CD4-positive, alpha-beta memory T cell (primary cell): ENCODE results near the gene ANKRD11. TPM values are rescaled to one million over a fixed set of nuclear protein-coding genes. Genes with fewer than 3 reads are reported as not detected.
A peak's percentile ranks its signal among the peaks of the same experiment; 100 is the strongest.

Source experiments
- CTCF ChIA-PET: fragments of 350-600 bp; sonication (Branson Sonifier 250); formaldehyde crosslinking; loops from one replicate; lab custom pipeline; 2021; ENCODE audit warnings: inconsistent platforms; ENCODE audit not compliant: partially characterized antibody; lab: Charles Lee
- POLR2A ChIA-PET: fragments of 350-600 bp; sonication (Branson Sonifier 250); formaldehyde crosslinking; loops from one replicate; lab custom pipeline; 2021; ENCODE audit not compliant: partially characterized antibody; lab: Charles Lee
- DNase-seq, 5 donors: peaks; one replicate each; pipeline versions ENCODE4 v3.0.0 to v3.0.0-alpha.2; 2020 to 2022; ENCODE audit warnings: mixed read lengths in 1 of 5
- H3K27ac ChIP-seq: one replicate; pipeline ENCODE4 v1.7.0; 2013; ENCODE audit warnings: low read depth, low read length
- H3K27me3 ChIP-seq: 2 replicates; pipeline ENCODE4 v1.7.0; 2013; ENCODE audit warnings: mild to moderate bottlenecking, low read length, moderate library complexity; ENCODE audit not compliant: insufficient read depth
- H3K36me3 ChIP-seq: 2 replicates; pipeline ENCODE4 v1.7.0; 2013; ENCODE audit warnings: mild to moderate bottlenecking, low read length, moderate library complexity; ENCODE audit not compliant: insufficient read depth
- H3K4me1 ChIP-seq: 2 replicates; pipeline ENCODE4 v1.7.0; 2013; ENCODE audit warnings: mild to moderate bottlenecking, low read length, moderate library complexity; ENCODE audit not compliant: insufficient read depth
- H3K4me3 ChIP-seq, 2 donors: one replicate each; pipeline ENCODE4 v1.7.0; 2013; ENCODE audit warnings: low read length in 2 of 2, mild to moderate bottlenecking in 1 of 2
- H3K9me3 ChIP-seq, 2 donors: one replicate each; pipeline ENCODE4 v1.7.0; 2013; ENCODE audit warnings: low read length in 2 of 2, control low read depth in 1 of 2; ENCODE audit not compliant: control insufficient read depth in 1 of 2
- H3K27ac Mint-ChIP-seq, 7 donors: one replicate each; pipeline ENCODE4 v1.8.0; 2020 to 2021; ENCODE audit warnings: mixed read lengths in 7 of 7, mild to moderate bottlenecking in 6 of 7, inconsistent platforms in 3 of 7, moderate library complexity in 3 of 7
- H3K27me3 Mint-ChIP-seq, 2 donors: one replicate each; pipeline ENCODE4 v1.8.0; 2020 to 2021; ENCODE audit warnings: mixed read lengths in 2 of 2
- H3K36me3 Mint-ChIP-seq, 2 donors: one replicate each; pipeline ENCODE4 v1.8.0; 2020 to 2021; ENCODE audit warnings: mixed read lengths in 2 of 2, inconsistent platforms in 1 of 2, mild to moderate bottlenecking in 1 of 2
- H3K4me1 Mint-ChIP-seq, 4 donors: one replicate each; pipeline ENCODE4 v1.8.0; 2020 to 2021; ENCODE audit warnings: mixed read lengths in 4 of 4, mild to moderate bottlenecking in 1 of 4
- H3K4me3 Mint-ChIP-seq, 8 donors: one replicate each; pipeline ENCODE4 v1.8.0; 2020 to 2021; ENCODE audit warnings: mixed read lengths in 8 of 8, mild to moderate bottlenecking in 7 of 8, moderate library complexity in 6 of 8, inconsistent platforms in 3 of 8
- H3K9me3 Mint-ChIP-seq, 8 donors: one replicate each; pipeline ENCODE4 v1.8.0; 2020 to 2021; ENCODE audit warnings: mixed read lengths in 8 of 8, mild to moderate bottlenecking in 5 of 8, inconsistent platforms in 3 of 8, moderate library complexity in 1 of 8
- intact Hi-C: fragments of 100-400 bp; cut with micrococcal nuclease; formaldehyde crosslinking; loops from one replicate; pipeline ENCODE4 v1.15.1; 2023
- polyA plus RNA-seq, 2 donors: library from polyadenylated mRNA; unstranded; fragments of 300-500 nt; fragmentation: Illumina TruSeq; gene quantifications; one replicate each; pipeline ENCODE4 v1.2.3, GENCODE V29; 2021
- total RNA-seq, 2 experiments: library from RNA; stranded (reverse); gene quantifications; one replicate each; pipeline ENCODE4 v1.2.3, GENCODE V29; 2021

The ANKRD11 gene
- total and polyA plus RNA-seq, 4 experiments from 2014 or later: 3.9 to 246 (median 140) TPM

DNA sequence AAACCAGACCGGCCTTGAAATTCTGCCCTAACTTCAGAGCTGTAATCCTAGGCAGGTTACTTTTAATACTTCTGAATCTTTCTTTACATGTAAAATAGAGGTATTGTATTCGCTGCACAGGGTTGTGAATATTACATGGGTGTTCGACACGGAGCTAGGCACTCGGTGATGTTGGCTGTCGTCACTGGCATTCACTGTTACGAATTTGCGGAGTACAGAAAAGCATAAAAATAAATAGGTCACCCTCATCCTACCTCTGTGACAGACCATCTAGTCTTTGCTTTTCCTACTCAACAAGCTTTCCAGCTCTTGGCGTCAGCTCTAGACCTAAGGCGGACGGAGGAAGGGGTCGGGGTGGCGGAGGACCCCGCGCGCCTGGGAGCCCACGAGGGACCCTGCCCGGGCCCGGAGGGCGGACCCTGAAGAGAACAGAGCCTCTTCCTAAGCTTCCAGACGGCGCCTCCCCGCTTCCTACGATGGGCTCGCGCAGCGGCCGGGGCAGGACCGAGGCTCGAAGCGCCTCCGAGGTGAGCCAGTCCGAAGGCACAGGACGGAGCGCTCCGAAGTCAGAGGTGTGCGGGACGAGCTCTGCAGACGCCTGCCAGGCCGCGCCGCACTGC is 17.0 kb upstream of the ANKRD11 start:
- Histone ChIP-seq H3K27ac (peak overlapping the region; percentile 83), H3K36me3 (peaks cover 15% of the 10 kb centered on the region), H3K4me3 (peak overlapping the region; percentile 50 to 76), H3K27me3 (no peaks in the 10 kb centered on the region), H3K9me3 (no peaks in the 10 kb centered on the region), H3K4me1 (peaks cover 40% of the 10 kb centered on the region)
- CTCF ChIA-PET: interaction anchor here (0.8 to 2.0 kb wide), 4 partner anchors 11 to 199 kb away, joined by 3 to 5 read pairs (median 4); no protein-coding TSS in a partner anchor
- Mint-ChIP-seq H3K36me3 (peaks cover 0 to 12% of the 10 kb centered on the region in 2 donors), H3K9me3 (no peaks in the 10 kb centered on the region), H3K4me3 (peak overlapping the region; percentile 78 to 87 (median 82)), H3K4me1 (peaks cover 18 to 53% (median 32%) of the 10 kb centered on the region in 4 donors), H3K27me3 (no peaks in the 10 kb centered on the region), H3K27ac (peak overlapping the region; percentile 85 to 96 (median 92))
- POLR2A ChIA-PET: interaction anchor here (0.6 to 3.8 kb wide), 27 partner anchors 12 to 715 kb away, joined by 3 to 79 read pairs (median 5); partner anchors contain the start of genes ANKRD11 and CDK10
- intact Hi-C loops: loop anchor here (5.0 kb wide), 1 partner anchor 100 kb away; no protein-coding TSS in a partner anchor
- peak in 4 of 5 donors; percentile 22 to 31 (median 27) for DNase-seq

DNA sequence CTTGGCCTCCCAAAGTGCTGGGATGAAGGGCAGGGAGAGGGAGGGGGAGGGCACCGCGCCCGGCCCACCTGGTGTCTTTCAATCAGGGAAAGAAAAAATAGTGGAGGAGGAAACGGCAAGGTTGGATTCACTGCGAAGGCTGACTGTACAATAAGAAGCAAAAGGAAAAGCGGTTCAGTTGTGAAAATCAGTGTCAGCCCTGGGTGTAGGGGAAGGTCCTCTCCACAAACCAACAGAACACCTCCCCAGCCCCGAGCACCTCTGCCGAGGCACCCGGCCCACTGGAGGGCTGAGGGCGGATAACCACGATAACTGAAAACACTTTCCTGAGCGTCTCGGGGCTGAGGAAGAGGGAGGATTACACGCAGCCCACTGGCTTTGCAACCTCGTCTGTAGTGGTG is 16.4 kb upstream of the ANKRD11 start:
- intact Hi-C loops: loop anchor here (5.0 kb wide), 1 partner anchor 99 kb away; no protein-coding TSS in a partner anchor
- peak overlapping the region; percentile 50 to 76 for H3K4me3 ChIP-seq

DNA sequence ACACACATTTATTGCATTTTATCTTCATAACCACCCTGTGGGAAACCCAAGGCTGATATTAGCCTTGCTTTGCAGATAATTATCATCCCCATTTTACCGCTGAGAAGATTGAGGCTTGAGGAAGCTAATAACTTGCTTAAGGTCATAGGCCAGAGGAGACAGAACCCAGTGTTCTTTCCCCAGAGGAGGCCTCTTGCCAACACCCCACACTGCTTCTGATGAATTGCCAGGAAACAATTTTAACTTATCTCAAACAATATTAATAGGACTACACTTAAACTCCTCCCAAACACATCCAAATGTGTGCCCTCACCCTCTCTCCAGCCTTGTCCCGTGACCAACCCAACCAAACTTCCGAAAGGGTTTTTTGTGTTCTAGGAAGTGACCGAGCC is 15.7 kb upstream of the ANKRD11 start:
- DNase-seq: no peak
- CTCF ChIA-PET: interaction anchor here (2.0 kb wide), 1 partner anchor 10 kb away, joined by 5 read pairs; no protein-coding TSS in a partner anchor
- H3K4me3 Mint-ChIP-seq: peak overlapping the region; percentile 72 to 86 (median 81)
- Histone ChIP-seq H3K27ac (peak overlapping the region; percentile 83), H3K27me3 (no peaks in the 10 kb centered on the region), H3K9me3 (no peaks in the 10 kb centered on the region), H3K36me3 (peaks cover 9% of the 10 kb centered on the region), H3K4me1 (peaks cover 40% of the 10 kb centered on the region), H3K4me3 (peak overlapping the region; percentile 27 to 34)
- peak overlapping the region; percentile 85 to 96 (median 93) for H3K27ac Mint-ChIP-seq
- peaks cover 0 to 7% of the 10 kb centered on the region in 2 donors for H3K36me3 Mint-ChIP-seq
- no peaks in the 10 kb centered on the region for H3K27me3 Mint-ChIP-seq
- H3K4me1 Mint-ChIP-seq: peaks cover 18 to 50% (median 32%) of the 10 kb centered on the region in 4 donors
- POLR2A ChIA-PET: interaction anchor here (0.6 to 3.1 kb wide), 4 partner anchors 11 to 146 kb away, joined by 3 to 28 read pairs (median 4); no protein-coding TSS in a partner anchor
- H3K9me3 Mint-ChIP-seq: no peaks in the 10 kb centered on the region
- intact Hi-C loops: loop anchor here (5.0 kb wide), 1 partner anchor 99 kb away; no protein-coding TSS in a partner anchor

More for the DNA sequence above, 16.4 kb upstream of the ANKRD11 start:
- peak overlapping the region; percentile 78 to 87 (median 82) for H3K4me3 Mint-ChIP-seq
- H3K36me3 ChIP-seq: peaks cover 15% of the 10 kb centered on the region
- CTCF ChIA-PET: interaction anchor here (0.8 to 2.0 kb wide), 2 partner anchors 11 to 16 kb away, joined by 3 to 5 read pairs; no protein-coding TSS in a partner anchor
- peaks cover 18 to 53% (median 32%) of the 10 kb centered on the region in 4 donors for H3K4me1 Mint-ChIP-seq
- no peaks in the 10 kb centered on the region for H3K27me3 ChIP-seq
- POLR2A ChIA-PET: interaction anchor here (0.7 to 3.8 kb wide), 17 partner anchors 12 to 266 kb away, joined by 3 to 79 read pairs (median 8); partner anchors contain the start of gene ANKRD11
- H3K27ac ChIP-seq: peak overlapping the region; percentile 83
- DNase-seq: peak in 4 of 5 donors; percentile 25 to 57 (median 30)
- peaks cover 40% of the 10 kb centered on the region for H3K4me1 ChIP-seq
- no peaks in the 10 kb centered on the region for H3K9me3 Mint-ChIP-seq
- H3K36me3 Mint-ChIP-seq: peaks cover 0 to 10% of the 10 kb centered on the region in 2 donors
- H3K27me3 Mint-ChIP-seq: no peaks in the 10 kb centered on the region
- H3K27ac Mint-ChIP-seq: peak overlapping the region; percentile 85 to 96 (median 92)
- no peaks in the 10 kb centered on the region for H3K9me3 ChIP-seq

DNA sequence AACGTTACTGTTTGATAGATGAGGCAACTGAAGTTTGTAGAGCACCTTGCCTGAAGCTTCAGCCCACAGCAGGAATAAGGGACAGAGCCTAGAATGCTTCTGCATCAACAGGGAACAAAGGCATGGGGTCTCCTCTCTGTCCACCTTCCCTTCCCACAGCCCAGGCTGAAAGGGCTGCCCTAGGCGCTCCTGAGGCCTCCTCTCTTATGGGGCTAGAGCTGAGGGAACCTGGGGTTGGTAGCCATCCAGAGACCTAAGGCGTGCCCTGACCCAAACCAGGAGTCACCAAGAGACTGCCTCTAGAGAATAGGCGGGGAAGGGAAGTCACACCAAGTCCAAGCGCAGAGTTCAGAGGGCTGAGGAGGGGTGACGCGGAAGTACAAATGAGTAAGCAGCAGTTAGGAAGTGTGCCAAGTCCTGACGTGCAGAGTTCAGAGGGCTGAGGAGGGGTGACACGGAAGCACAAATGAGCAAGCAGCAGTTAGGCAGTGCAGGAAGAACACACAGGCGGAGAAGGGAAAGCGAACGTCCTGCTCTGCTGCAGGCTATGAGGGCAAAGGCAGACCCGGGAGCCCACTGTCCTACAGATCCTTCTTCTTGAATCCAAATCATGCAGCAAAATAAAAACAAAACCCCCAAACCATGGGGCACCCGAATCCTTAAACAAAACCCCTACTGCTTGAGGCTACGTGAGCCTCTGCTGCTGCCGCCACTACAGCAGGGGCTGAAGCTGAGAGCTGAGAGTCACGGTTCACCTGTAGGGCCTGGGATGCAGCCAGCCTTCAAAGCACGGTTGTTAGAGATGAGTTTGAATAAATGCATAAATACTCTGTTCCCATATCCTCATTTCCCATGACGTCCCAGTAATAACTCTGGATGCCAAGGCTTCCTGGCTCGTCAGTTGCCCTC is 15.1 kb upstream of the ANKRD11 start:
- Histone ChIP-seq H3K27me3 (no peaks in the 10 kb centered on the region), H3K4me3 (peak overlapping the region; percentile 27 to 34), H3K4me1 (peaks cover 40% of the 10 kb centered on the region), H3K9me3 (no peaks in the 10 kb centered on the region), H3K27ac (peak overlapping the region; percentile 83), H3K36me3 (peaks cover 2% of the 10 kb centered on the region)
- H3K9me3 Mint-ChIP-seq: no peaks in the 10 kb centered on the region
- peaks cover 18 to 49% (median 31%) of the 10 kb centered on the region in 4 donors for H3K4me1 Mint-ChIP-seq
- intact Hi-C loops: loop anchor here (1.0 to 5.0 kb wide), 3 partner anchors 15 to 172 kb away; partner anchors contain the start of gene ANKRD11
- DNase-seq: peak; percentile 86 to 96 (median 90)
- POLR2A ChIA-PET: interaction anchor here (1.0 to 3.1 kb wide), 6 partner anchors 11 to 190 kb away, joined by 3 to 28 read pairs (median 5); no protein-coding TSS in a partner anchor
- peak overlapping the region; percentile 72 to 86 (median 81) for H3K4me3 Mint-ChIP-seq
- no peaks in the 10 kb centered on the region for H3K27me3 Mint-ChIP-seq
- H3K36me3 Mint-ChIP-seq: peaks cover 0 to 6% of the 10 kb centered on the region in 2 donors
- H3K27ac Mint-ChIP-seq: peak overlapping the region; percentile 85 to 96 (median 93)
- CTCF ChIA-PET: interaction anchor here (1.2 kb wide), 1 partner anchor 13 kb away, joined by 4 read pairs; no protein-coding TSS in a partner anchor

- H3K4me1 Mint-ChIP-seq: peaks cover 16 to 38% (median 24%) of the 10 kb centered on the region in 4 donors
- Histone ChIP-seq H3K9me3 (no peaks in the 10 kb centered on the region), H3K27ac (no peak overlapping the region), H3K4me1 (peaks cover 33% of the 10 kb centered on the region), H3K36me3 (no peaks in the 10 kb centered on the region), H3K4me3 (no peak overlapping the region), H3K27me3 (no peaks in the 10 kb centered on the region)
- peaks cover 0 to 6% of the 10 kb centered on the region in 2 donors for H3K36me3 Mint-ChIP-seq
- no peaks in the 10 kb centered on the region for H3K9me3 Mint-ChIP-seq
- DNase-seq: no peak
- intact Hi-C loops: no loop called here
- H3K27me3 Mint-ChIP-seq: no peaks in the 10 kb centered on the region
- peak overlapping the region in 6 of 7 donors; percentile 13 to 74 (median 66) for H3K27ac Mint-ChIP-seq
- H3K4me3 Mint-ChIP-seq: no peak overlapping the region
- ChIA-PET CTCF (interaction anchor here (1.6 kb wide), 1 partner anchor 9 kb away, joined by 4 read pairs; no protein-coding TSS in a partner anchor), POLR2A (interaction anchor here (1.8 to 3.1 kb wide), 3 partner anchors 13 to 189 kb away, joined by 6 to 28 read pairs (median 7); no protein-coding TSS in a partner anchor)
These were observed 13.7 kb upstream of the ANKRD11 start for GRCh38 chr16:89504091-89504490.

GRCh38 chr16:89502081-89502843 is 11.9 kb upstream of the ANKRD11 start:
- intact Hi-C loops: no loop called here
- CTCF ChIA-PET: interaction anchor here (0.7 kb wide), 1 partner anchor 35 kb away, joined by 3 read pairs; no protein-coding TSS in a partner anchor
- H3K4me1 Mint-ChIP-seq: peaks cover 15 to 31% (median 20%) of the 10 kb centered on the region in 4 donors
- no peak overlapping the region for H3K4me3 Mint-ChIP-seq
- Histone ChIP-seq H3K36me3 (no peaks in the 10 kb centered on the region), H3K27ac (no peak overlapping the region), H3K27me3 (no peaks in the 10 kb centered on the region), H3K4me3 (no peak overlapping the region), H3K4me1 (peaks cover 23% of the 10 kb centered on the region), H3K9me3 (no peaks in the 10 kb centered on the region)
- H3K27me3 Mint-ChIP-seq: no peaks in the 10 kb centered on the region
- H3K9me3 Mint-ChIP-seq: no peaks in the 10 kb centered on the region
- DNase-seq: no peak
- H3K36me3 Mint-ChIP-seq: peaks cover 0 to 5% of the 10 kb centered on the region in 2 donors
- POLR2A ChIA-PET: no interaction called here
- peak overlapping the region in 2 of 7 donors; percentile 69 to 76 for H3K27ac Mint-ChIP-seq
